ENCODE results near the gene UQCRC1. TPM values are rescaled to one million over a fixed set of nuclear protein-coding genes. Genes with fewer than 3 reads are reported as not detected.

Gene UQCRC1
- total and polyA plus RNA-seq, 2 of the 8 experiments (the other 6 are each of a cell fraction or from before 2014, with no cell fraction given): 310 to 720 TPM

GRCh38 chr3:48630407-48630806 lies 21.0 kb upstream of the UQCRC1 start:
- no peak for FAIRE-seq
- POLR2A ChIA-PET (ENCODE audit: partially characterized antibody): interaction anchor here (0.6 to 6.5 kb wide), 4 partner anchors 7 to 158 kb away, joined by 3 to 71 read pairs (median 4); partner anchors contain the start of gene TMEM89

More at GRCh38 chr3:48630407-48630806, 21.0 kb upstream of the UQCRC1 start:
- Histone ChIP-seq H3K79me2 (ENCODE audit: control insufficient read depth in 1 of 2, insufficient read depth in 2 of 2, low read length in 2 of 2) (peaks cover 0 to 9% of the 10 kb centered on the region in 2 experiments; a peak in 1 of 4 replicates), H3K27me3 (replicated peaks in 1 of 4; ENCODE audit: control insufficient read depth in 3 of 4, extremely low read depth in 1 of 4, insufficient read depth in 3 of 4, low read length in 3 of 4) (no peaks in the 10 kb centered on the region; a peak in 1 of 7 replicates), H3K23ac (ENCODE audit: insufficient read length) (no peak overlapping the region), H2BK120ac (replicated peaks; ENCODE audit: low read depth, low read length) (no peak overlapping the region), H3K27ac (ENCODE audit: low read depth, low read length) (no peak overlapping the region), H2BK20ac (ENCODE audit: low read length) (no peak overlapping the region), H2AFZ (ENCODE audit: low read length) (no peak overlapping the region), H3K4me1 (replicated peaks in 1 of 4; ENCODE audit: control insufficient read depth in 3 of 4, insufficient read depth in 4 of 4, low read length in 3 of 4) (peaks cover 0 to 2% (median 0%) of the 10 kb centered on the region in 4 experiments; a peak in 2 of 7 replicates), H3K9ac (replicated peaks in 1 of 4; ENCODE audit: extremely low read depth in 1 of 4, low read depth in 3 of 4, low read length in 3 of 4) (no peak overlapping the region), H3K36me3 (ENCODE audit: control insufficient read depth in 2 of 4, insufficient read depth in 4 of 4, low read length in 3 of 4) (peaks cover 20 to 55% (median 34%) of the 10 kb centered on the region in 4 experiments), H4K8ac (ENCODE audit: extremely low read depth, insufficient read depth, low read length) (no peak overlapping the region), H3K4me2 (ENCODE audit: insufficient read depth in 1 of 2, low read depth in 2 of 2, low read length in 2 of 2) (no peak overlapping the region), H3K79me1 (ENCODE audit: low read depth, low read length) (peaks cover 7% of the 10 kb centered on the region), H3K14ac (ENCODE audit: insufficient read length) (no peak overlapping the region), H3K4ac (replicated peaks; ENCODE audit: insufficient read length, low read depth, low read length) (no peak overlapping the region), H4K91ac (replicated peaks; ENCODE audit: insufficient read length, low read length) (no peak overlapping the region), H2AK5ac (ENCODE audit: low read depth, low read length) (no peak overlapping the region), H2BK12ac (ENCODE audit: low read depth, low read length) (no peak overlapping the region), H2BK5ac (ENCODE audit: low read depth, low read length) (no peak overlapping the region), H3K56ac (replicated peaks; ENCODE audit: insufficient read length, low read depth, low read length) (no peak overlapping the region), H2BK15ac (ENCODE audit: low read length) (no peak overlapping the region), H4K20me1 (replicated peaks in 1 of 2; ENCODE audit: control insufficient read depth in 1 of 2, insufficient read depth in 2 of 2, low read length in 2 of 2) (peaks cover 6 to 34% of the 10 kb centered on the region in 2 experiments), H3K9me3 (ENCODE audit: insufficient read depth in 2 of 2, low read depth in 1 of 2, low read length in 1 of 2) (no peaks in the 10 kb centered on the region), H3K23me2 (ENCODE audit: low read depth, low read length) (0 out of 2 replicates have a peak, but pooled peaks cover 2% of the 10 kb centered on the region), H3K4me3 (ENCODE audit: extremely low read depth in 1 of 4, insufficient read depth in 2 of 4, low read depth in 3 of 4, low read length in 4 of 4) (no peak overlapping the region), H3K18ac (ENCODE audit: extremely low read depth, low read length) (no peak overlapping the region), H4K5ac (ENCODE audit: insufficient read length, low read depth, low read length) (no peak overlapping the region)
- no peak for TF ChIP-seq MAFK (IDR thresholded peaks at IDR 0.05; ENCODE audit: low read depth, low read length)
- TF ChIP-seq KDM1A (IDR thresholded peaks at IDR 0.05; ENCODE audit: borderline replicate concordance, low read length): no peak
- TF ChIP-seq TEAD4 (IDR thresholded peaks at IDR 0.05; ENCODE audit: low read depth, low read length): no peak
- no peak for TF ChIP-seq SAP30 (IDR thresholded peaks at IDR 0.05; ENCODE audit: insufficient read depth, insufficient replicate concordance, low read length)
- no peak for TF ChIP-seq BCL11A (IDR thresholded peaks at IDR 0.05; ENCODE audit: low read depth in 2 of 2, low read length in 2 of 2)
- no peak for TF ChIP-seq CBX8 (IDR thresholded peaks at IDR 0.05; ENCODE audit: borderline replicate concordance, low read depth, low read length)
- TF ChIP-seq CEBPB (IDR thresholded peaks at IDR 0.05; ENCODE audit: low read depth, low read length): no peak
- no peak for TF ChIP-seq RXRA (IDR thresholded peaks at IDR 0.05; ENCODE audit: insufficient read depth, low read depth, low read length)
- no peak for TF ChIP-seq POLR2AphosphoS5 (IDR thresholded peaks at IDR 0.05; ENCODE audit: low read depth, low read length)
- no peak for TF ChIP-seq SP2 (IDR thresholded peaks at IDR 0.05; ENCODE audit: low read length)
- 92% methylated on average over 8 of the region's 8 CpGs; no CpG with 5 or more reads in 1 of the 2 experiments for WGBS, 2 experiments (ENCODE audit: extremely low coverage in 1 of 2, insufficient coverage in 1 of 2, insufficient read length in 1 of 2, insufficient replicate concordance in 2 of 2, low coverage in 1 of 2, low lambda C conversion rate in 2 of 2, missing lambda C conversion rate in 1 of 2)
- CTCF ChIA-PET (ENCODE audit: partially characterized antibody): interaction anchor here (0.7 to 1.6 kb wide), 2 partner anchors 55 to 71 kb away, joined by 4 read pairs; partner anchors contain the start of gene NCKIPSD
- DNase-seq (ENCODE audit: low read depth in 1 of 2, low spot score in 2 of 2): no peak

Measured in H1 (cell line).